Activated T-helper 17 cell treated with anti-CD3 and anti-CD28 coated beads, Interleukin-2, amount 50 U/mL, for 72 hours (primary cell): ENCODE results near the gene TBX6. TPM values are rescaled to one million over a fixed set of nuclear protein-coding genes. Genes with fewer than 3 reads are reported as not detected.

Experiments
- ATAC-seq: fragments of 150-1000 bp; cut with Tn5 transposase; replicated peaks from 2 replicates; pipeline ENCODE4 v1.10.0; 2021; ENCODE audit warnings: mild to moderate bottlenecking, moderate library complexity
- H3K27ac Mint-ChIP-seq: one replicate; pipeline ENCODE4 v1.8.0; 2022; ENCODE audit warnings: mixed read lengths
- H3K27me3 Mint-ChIP-seq: one replicate; pipeline ENCODE4 v1.8.0; 2022; ENCODE audit warnings: mixed read lengths
- H3K36me3 Mint-ChIP-seq: one replicate; pipeline ENCODE4 v1.8.0; 2022; ENCODE audit warnings: low read depth, mild to moderate bottlenecking, mixed read lengths
- H3K4me1 Mint-ChIP-seq: one replicate; pipeline ENCODE4 v1.8.0; 2022; ENCODE audit warnings: mixed read lengths
- H3K4me3 Mint-ChIP-seq: one replicate; pipeline ENCODE4 v1.8.0; 2022; ENCODE audit warnings: mild to moderate bottlenecking, mixed read lengths
- H3K9me3 Mint-ChIP-seq: one replicate; pipeline ENCODE4 v1.8.0; 2022; ENCODE audit warnings: mixed read lengths
- total RNA-seq, 2 donors: library from RNA; stranded (reverse); gene quantifications; one replicate each; pipeline ENCODE4 v1.2.3, GENCODE V29; 2022

TBX6 gene
- total RNA-seq, 2 donors from 2014 or later, result 1.1 to 3.7 TPM

DNA sequence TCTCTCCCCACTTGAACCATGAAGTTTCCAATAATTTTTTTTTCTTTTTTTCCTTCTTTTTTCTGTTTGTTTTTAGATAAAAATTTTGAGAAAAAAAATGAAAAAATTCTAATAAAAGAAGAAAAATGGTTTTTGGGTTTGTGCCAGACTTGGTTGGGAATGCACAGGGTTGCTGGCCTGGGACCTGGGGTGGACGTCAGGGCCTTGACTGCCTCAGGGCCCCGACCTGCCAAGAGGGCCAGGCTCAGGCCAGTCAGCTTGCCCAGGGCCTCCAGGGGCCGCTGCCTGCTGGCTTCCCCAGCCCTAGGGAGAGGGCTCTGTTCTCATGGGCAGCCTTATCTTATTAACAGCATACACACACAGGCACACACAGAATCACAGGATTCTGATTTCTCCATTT, 6.5 kb downstream of the TBX6 start:
- Mint-ChIP-seq H3K27ac (no peak overlapping the region), H3K4me1 (no peaks in the 10 kb centered on the region)
- ATAC-seq, result no peak

DNA sequence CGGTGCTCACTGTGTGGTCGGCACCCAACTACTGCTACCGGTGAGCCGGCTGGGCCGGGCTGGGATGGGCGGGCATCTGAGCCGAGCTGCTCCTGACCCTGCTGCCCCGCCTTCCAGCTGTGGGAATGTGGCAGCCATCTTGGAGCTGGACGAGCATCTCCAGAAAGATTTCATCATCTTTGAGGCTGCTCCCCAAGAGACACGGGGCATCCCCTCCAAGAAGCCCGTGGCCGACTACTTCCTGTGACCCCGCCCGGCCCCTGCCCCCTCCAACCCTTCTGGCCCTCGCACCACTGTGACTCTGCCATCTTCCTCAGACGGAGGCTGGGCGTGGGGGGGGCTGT, 6.9 kb downstream of the TBX6 start:
- no peaks in the 10 kb centered on the region for H3K27me3 Mint-ChIP-seq
- no peaks in the 10 kb centered on the region for H3K4me1 Mint-ChIP-seq
- no peak for ATAC-seq
- H3K9me3 Mint-ChIP-seq, result no peaks in the 10 kb centered on the region
- H3K4me3 Mint-ChIP-seq, result no peak overlapping the region
- peaks cover 48% of the 10 kb centered on the region for H3K36me3 Mint-ChIP-seq
- no peak overlapping the region for H3K27ac Mint-ChIP-seq

More for the DNA sequence above, 6.5 kb downstream of the TBX6 start:
- Mint-ChIP-seq H3K36me3 (peaks cover 43% of the 10 kb centered on the region), H3K9me3 (no peaks in the 10 kb centered on the region), H3K27me3 (no peaks in the 10 kb centered on the region), H3K4me3 (no peak overlapping the region)

DNA sequence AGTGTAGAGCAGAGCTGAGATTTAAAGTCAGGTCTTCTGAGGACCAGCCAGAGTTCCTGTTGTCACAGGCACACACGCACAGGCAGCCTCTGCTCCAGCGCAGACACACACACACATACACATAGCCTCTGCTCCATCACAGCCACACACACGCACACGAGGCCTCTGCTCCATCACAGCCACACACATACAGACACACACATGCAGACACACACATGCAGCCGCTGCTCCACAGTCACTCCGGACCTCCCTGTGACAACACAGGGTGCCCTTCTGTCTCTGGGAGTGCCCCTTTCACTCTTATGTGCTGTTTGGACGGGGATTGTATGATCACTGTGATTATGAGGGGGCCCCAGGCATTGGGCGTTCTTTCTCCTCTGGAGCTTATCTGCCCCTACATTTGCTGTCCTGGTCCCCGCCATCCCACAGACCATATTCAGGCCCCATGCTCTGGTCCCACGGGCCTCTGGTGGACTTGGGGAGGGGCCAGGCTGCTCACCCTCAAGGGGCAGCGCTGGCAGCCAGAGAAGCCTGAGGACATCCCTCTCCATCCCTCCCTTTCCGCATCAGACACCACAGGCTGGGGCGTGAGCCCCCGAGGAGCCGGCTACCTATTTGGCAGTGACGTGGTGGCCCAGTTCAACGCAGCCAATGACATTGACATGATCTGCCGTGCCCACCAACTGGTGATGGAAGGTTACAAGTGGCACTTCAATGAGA, 7.5 kb downstream of the TBX6 start:
- H3K36me3 Mint-ChIP-seq, result peaks cover 53% of the 10 kb centered on the region

DNA sequence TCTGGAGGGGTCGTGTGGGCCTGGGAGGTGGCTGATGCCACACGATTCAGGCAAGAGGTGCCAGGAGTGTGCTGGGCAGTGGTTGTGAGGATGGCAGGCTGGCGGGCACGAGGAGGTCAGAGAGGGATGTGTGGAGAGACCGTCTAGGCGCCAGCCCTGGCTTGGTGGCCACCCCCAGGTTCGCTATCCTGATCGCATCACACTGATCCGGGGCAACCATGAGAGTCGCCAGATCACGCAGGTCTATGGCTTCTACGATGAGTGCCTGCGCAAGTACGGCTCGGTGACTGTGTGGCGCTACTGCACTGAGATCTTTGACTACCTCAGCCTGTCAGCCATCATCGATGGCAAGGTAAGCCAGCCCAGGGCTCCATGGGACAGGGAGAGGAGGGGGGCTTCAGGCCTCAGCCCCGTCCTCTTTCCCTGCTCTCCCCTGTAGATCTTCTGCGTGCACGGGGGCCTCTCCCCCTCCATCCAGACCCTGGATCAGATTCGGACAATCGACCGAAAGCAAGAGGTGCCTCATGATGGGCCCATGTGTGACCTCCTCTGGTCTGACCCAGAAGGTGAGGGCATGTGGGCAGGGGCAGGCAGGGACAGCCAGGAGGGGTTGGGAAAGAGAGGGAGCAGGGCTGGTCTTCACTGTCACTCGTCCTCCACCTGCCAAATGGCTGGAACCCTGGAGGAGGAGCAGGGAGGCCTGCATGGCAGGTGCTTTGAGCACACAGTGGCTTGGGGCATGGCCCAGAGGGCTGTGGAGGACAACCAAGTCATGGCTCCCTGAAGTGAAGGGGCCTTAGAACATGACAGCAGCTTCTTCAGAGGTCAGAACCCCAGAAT, 8.3 kb downstream of the TBX6 start:
- Mint-ChIP-seq H3K27me3 (no peaks in the 10 kb centered on the region), H3K27ac (peak overlapping the region; percentile 13), H3K9me3 (no peaks in the 10 kb centered on the region), H3K4me1 (no peaks in the 10 kb centered on the region), H3K4me3 (no peak overlapping the region), H3K36me3 (peaks cover 61% of the 10 kb centered on the region)
- ATAC-seq, result no peak

More for the DNA sequence above, 7.5 kb downstream of the TBX6 start:
- H3K27me3 Mint-ChIP-seq, result no peaks in the 10 kb centered on the region
- H3K4me3 Mint-ChIP-seq, result no peak overlapping the region
- H3K9me3 Mint-ChIP-seq, result no peaks in the 10 kb centered on the region
- H3K4me1 Mint-ChIP-seq, result no peaks in the 10 kb centered on the region
- ATAC-seq, result peak; percentile 16
- peak overlapping the region; percentile 13 for H3K27ac Mint-ChIP-seq

DNA sequence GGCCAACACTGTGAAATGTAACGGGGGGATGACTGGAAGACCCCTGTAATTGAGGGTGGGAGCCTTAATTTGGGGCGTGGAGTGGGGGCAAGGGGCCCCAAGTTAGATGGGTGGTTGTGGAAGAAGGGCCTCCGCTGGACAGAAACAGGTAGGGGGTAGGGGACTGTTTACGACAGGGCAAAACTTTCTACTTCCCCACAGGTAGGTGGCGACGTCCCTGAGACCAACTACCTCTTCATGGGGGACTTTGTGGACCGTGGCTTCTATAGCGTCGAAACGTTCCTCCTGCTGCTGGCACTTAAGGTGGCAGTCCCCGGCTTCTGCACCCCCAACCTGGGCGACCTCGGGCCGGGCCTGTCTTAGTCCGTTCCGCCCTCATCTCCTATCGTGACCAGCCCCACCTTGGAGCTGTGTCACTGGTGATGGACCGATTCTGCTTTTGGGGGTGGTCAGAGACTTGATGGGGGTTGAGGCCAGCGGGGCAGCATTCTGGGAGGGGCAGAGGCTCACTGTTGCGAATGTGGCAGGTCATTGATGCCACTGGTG, 9.1 kb downstream of the TBX6 start:
- H3K9me3 Mint-ChIP-seq, result no peaks in the 10 kb centered on the region
- H3K27me3 Mint-ChIP-seq, result no peaks in the 10 kb centered on the region
- H3K36me3 Mint-ChIP-seq, result peaks cover 69% of the 10 kb centered on the region
- H3K4me1 Mint-ChIP-seq, result no peaks in the 10 kb centered on the region
- ATAC-seq, result no peak
- no peak overlapping the region for H3K4me3 Mint-ChIP-seq
- peak overlapping the region; percentile 50 for H3K27ac Mint-ChIP-seq

DNA sequence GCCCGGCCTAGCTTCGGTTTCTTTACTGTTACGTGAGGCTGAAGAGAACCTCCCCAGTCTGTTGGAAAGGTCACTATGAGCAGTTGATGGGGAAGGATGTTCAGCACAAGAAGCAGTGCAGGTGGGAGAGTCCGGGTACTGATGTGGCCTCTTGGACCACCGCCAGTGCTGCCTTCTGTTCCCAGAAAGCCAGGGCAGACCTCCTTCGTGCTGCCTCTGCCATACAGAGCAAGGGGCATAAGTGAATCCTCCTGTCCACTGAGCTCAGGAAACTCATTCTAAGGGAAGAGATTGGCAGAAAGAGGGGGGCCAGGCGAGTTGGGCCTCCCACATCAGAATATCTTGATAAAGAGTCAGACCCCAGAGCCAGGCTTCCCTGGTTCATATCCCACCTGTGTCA, 12.2 kb downstream of the TBX6 start:
- no peaks in the 10 kb centered on the region for H3K27me3 Mint-ChIP-seq
- H3K9me3 Mint-ChIP-seq, result no peaks in the 10 kb centered on the region
- peaks cover 11% of the 10 kb centered on the region for H3K4me1 Mint-ChIP-seq
- H3K36me3 Mint-ChIP-seq, result peaks cover 97% of the 10 kb centered on the region
- no peak overlapping the region for H3K4me3 Mint-ChIP-seq
- no peak for ATAC-seq
- H3K27ac Mint-ChIP-seq, result no peak overlapping the region

DNA sequence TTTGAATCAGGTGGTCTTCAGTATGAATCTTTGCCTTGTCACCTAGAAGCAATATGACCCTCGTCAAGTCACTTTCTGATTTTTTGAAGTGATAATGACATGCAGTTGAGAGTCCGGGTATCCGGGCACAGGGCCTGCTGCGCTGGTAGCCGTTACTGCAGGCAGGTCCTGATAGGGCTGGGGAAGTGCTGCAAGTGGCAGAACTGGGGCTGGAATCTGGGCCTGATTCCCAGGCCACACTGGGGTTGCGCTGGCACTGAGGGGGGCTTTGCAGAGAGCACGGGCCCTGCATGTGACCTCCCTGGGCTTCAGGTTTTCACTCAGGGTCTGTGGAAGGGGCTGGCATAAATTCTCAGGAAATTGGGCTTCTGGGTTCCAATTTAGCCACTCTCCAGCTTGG, 13.0 kb downstream of the TBX6 start:
- Mint-ChIP-seq H3K36me3 (peaks cover 89% of the 10 kb centered on the region), H3K4me1 (peaks cover 11% of the 10 kb centered on the region), H3K9me3 (no peaks in the 10 kb centered on the region), H3K27me3 (no peaks in the 10 kb centered on the region), H3K4me3 (no peak overlapping the region), H3K27ac (no peak overlapping the region)
- ATAC-seq, result no peak

DNA sequence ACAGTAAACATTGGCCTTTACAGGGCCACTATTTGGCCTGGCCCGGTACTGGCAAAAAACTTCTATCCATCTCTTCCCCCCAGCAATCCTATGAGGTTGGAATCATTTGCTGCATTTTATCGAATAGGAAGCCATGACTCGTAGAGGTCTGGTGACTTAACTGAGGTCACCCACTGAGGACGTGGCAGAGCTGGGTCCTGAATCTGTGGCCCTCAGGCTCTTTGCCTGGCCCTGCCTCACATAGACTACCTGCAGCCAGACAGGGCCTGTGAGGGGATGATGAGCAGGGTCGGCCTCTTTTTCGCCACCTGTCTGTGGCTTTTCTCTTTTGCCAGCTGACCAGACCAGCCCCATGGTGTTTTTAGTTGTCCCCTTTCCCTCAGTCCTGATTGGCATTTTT, 14.1 kb downstream of the TBX6 start:
- H3K36me3 Mint-ChIP-seq, result peaks cover 78% of the 10 kb centered on the region
- ATAC-seq, result no peak

DNA sequence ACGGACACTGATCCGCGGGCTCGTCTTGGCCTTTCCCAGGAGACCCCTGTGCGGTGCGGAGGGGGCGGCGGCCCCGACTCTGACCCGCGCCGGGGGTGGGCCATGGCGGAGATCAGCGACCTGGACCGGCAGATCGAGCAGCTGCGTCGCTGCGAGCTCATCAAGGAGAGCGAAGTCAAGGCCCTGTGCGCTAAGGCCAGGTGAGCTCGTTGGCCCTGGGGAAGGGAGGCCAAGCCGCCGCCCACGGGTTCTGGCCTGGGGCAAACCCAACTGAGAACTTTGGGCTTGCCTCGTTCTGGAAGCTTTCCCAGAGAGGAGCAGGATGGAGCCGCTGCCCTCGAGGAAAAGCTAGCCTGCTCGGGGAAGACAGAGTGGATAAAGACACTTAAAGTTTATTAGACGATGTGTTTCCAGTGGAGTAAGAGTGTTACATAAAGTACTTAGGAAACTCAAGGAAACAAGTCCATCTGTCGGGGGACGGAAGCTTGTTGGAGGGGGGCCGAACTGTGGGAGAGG, 15.4 kb downstream of the TBX6 start:
- peak overlapping the region; percentile 97 for H3K27ac Mint-ChIP-seq
- H3K36me3 Mint-ChIP-seq, result peaks cover 76% of the 10 kb centered on the region
- H3K9me3 Mint-ChIP-seq, result no peaks in the 10 kb centered on the region

More for the DNA sequence above, 14.1 kb downstream of the TBX6 start:
- no peaks in the 10 kb centered on the region for H3K9me3 Mint-ChIP-seq
- peaks cover 11% of the 10 kb centered on the region for H3K4me1 Mint-ChIP-seq
- peak overlapping the region; percentile 91 for H3K4me3 Mint-ChIP-seq
- H3K27ac Mint-ChIP-seq, result peak overlapping the region; percentile 97
- no peaks in the 10 kb centered on the region for H3K27me3 Mint-ChIP-seq

DNA sequence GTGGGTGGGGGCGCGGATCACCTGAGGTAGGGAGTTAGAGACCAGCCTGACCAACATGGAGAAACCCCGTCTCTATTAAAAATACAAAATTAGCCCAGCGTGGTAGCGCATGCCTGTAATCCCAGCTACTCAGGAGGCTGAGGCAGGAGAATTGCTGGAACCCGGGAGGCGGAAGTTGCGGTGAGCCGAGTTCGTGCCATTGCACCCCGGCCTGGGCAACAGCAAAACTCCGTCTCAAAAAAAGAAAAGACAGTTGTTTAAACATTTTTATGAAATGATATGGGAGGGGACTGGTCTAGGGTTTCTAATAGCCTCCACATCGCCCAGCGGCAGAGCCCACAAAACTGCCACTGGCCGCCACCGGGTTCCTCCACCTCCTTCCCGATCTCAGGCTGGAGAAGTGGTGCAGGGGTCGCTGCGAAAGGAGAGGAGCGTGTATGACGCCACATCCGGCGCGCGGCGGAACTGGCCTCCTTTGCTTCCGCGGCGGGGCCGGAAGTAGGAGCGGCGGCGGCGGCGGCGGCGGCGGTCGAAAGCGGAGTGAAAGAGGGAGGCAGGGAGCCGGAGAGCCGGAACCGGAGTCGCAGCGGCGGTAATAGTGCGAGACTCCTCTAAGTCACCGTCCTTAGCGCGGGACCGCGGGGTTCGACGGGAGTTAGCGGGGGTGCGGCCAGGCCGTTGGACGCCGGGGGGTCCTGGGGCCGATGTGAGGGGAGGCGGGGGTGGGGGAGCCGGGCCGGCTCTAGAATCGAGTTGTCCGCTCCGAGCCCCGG, 16.0 kb downstream of the TBX6 start, which contains the start of gene PPP4C:
TSS of gene PPP4C (plus strand) at position 492 of the 773 bp plus-strand sequence. CDS start 384 bp downstream, outside the sequence.
- Mint-ChIP-seq H3K27me3 (no peaks in the 10 kb centered on the region), H3K36me3 (peaks cover 76% of the 10 kb centered on the region), H3K9me3 (no peaks in the 10 kb centered on the region), H3K4me3 (peak within 1 kb of the TSS; percentile 91), H3K27ac (peak within 1 kb of the TSS; percentile 97), H3K4me1 (peaks cover 11% of the 10 kb centered on the region)
- ATAC-seq, result peak; percentile 88

More for the DNA sequence above, 15.4 kb downstream of the TBX6 start:
- peaks cover 11% of the 10 kb centered on the region for H3K4me1 Mint-ChIP-seq
- peak; percentile 11 for ATAC-seq
- H3K27me3 Mint-ChIP-seq, result no peaks in the 10 kb centered on the region
- H3K4me3 Mint-ChIP-seq, result peak overlapping the region; percentile 91

DNA sequence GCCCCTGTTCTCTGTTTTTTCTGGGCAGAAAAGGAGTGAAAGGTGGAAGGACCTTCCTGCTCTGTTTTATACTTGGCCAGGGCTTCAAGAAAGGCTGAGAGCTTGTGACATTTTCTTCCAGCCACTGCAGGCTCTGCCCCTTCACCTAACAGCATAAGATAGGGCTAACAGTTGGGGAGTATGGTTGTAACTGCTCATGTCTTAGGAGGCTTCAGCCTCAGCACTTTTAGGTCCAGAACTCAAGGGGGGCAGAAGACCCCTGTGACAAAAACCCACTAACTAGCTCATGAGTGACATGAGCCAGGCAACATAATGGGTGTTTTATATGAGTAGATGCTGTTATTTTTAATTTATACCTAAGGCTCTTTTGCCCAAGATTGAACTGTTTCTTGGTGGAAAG, 21.2 kb downstream of the TBX6 start:
- no peak for ATAC-seq
- no peaks in the 10 kb centered on the region for H3K27me3 Mint-ChIP-seq
- peak overlapping the region; percentile 65 for H3K27ac Mint-ChIP-seq
- peaks cover 77% of the 10 kb centered on the region for H3K36me3 Mint-ChIP-seq
- peak overlapping the region; percentile 67 for H3K4me3 Mint-ChIP-seq
- peaks cover 9% of the 10 kb centered on the region for H3K4me1 Mint-ChIP-seq
- H3K9me3 Mint-ChIP-seq, result no peaks in the 10 kb centered on the region

DNA sequence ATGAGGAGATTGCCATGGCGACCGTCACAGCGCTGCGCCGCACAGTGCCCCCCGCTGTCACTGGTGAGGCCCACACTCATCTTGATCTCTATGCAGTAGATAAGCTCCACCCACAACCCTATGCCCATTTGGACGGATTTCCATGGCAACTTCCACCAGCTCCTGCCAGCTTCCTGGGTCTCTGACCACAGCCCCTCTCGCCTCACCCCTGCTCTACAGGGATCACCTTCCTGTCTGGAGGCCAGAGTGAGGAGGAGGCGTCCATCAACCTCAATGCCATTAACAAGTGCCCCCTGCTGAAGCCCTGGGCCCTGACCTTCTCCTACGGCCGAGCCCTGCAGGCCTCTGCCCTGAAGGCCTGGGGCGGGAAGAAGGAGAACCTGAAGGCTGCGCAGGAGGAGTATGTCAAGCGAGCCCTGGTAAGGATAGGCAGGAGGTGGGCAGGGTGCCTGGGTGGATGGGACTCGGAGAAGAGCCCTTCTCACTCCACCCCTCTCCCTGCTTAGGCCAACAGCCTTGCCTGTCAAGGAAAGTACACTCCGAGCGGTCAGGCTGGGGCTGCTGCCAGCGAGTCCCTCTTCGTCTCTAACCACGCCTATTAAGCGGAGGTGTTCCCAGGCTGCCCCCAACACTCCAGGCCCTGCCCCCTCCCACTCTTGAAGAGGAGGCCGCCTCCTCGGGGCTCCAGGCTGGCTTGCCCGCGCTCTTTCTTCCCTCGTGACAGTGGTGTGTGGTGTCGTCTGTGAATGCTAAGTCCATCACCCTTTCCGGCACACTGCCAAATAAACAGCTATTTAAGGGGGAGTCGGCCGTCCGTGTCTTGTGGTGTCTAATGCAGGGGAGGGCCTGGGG, 21.9 kb downstream of the TBX6 start:
- peaks cover 79% of the 10 kb centered on the region for H3K36me3 Mint-ChIP-seq
- H3K27ac Mint-ChIP-seq, result peak overlapping the region; percentile 65
- H3K9me3 Mint-ChIP-seq, result no peaks in the 10 kb centered on the region
- peaks cover 9% of the 10 kb centered on the region for H3K4me1 Mint-ChIP-seq
- ATAC-seq, result no peak
- H3K4me3 Mint-ChIP-seq, result peak overlapping the region; percentile 67
- no peaks in the 10 kb centered on the region for H3K27me3 Mint-ChIP-seq
